WTC11 (cell line): ENCODE measurements around the gene RING1.

Experiments used
- ESRRA ChIP-seq: sonication (generic); formaldehyde crosslinking; IDR thresholded peaks from 2 replicates; pipeline ENCODE4 v1.8.1; 2022; ENCODE audit warnings: mild to moderate bottlenecking, missing genetic modification reagents, borderline replicate concordance
- JUN ChIP-seq: sonication (generic); formaldehyde crosslinking; IDR thresholded peaks from 2 replicates; pipeline ENCODE4 v1.8.0; 2023; ENCODE audit warnings: mild to moderate bottlenecking, missing genetic modification reagents
- NR1H2 ChIP-seq: sonication (generic); formaldehyde crosslinking; IDR thresholded peaks from 2 replicates; pipeline ENCODE4 v1.9.0; 2021; ENCODE audit warnings: mild to moderate bottlenecking, moderate library complexity, missing genetic modification reagents
- NR3C1 ChIP-seq: sonication (generic); formaldehyde crosslinking; conservative IDR thresholded peaks from 2 replicates; pipeline ENCODE4 v1.8.1; 2023; ENCODE audit warnings: low read depth, mild to moderate bottlenecking, missing genetic modification reagents
- TF ChIP-seq, protein P1 (sequence below): fragments of 200-600 bp; IDR thresholded peaks from 2 replicates; pipeline ENCODE4 v1.8.0; 2022; ENCODE audit warnings: antibody characterized with exemption
- TF ChIP-seq, protein P2 (sequence below): sonication (generic); formaldehyde crosslinking; IDR thresholded peaks from 2 replicates; pipeline ENCODE4 v1.8.0; 2022; ENCODE audit warnings: mild to moderate bottlenecking, missing genetic modification reagents
- TF ChIP-seq, protein P3 (sequence below): sonication (generic); formaldehyde crosslinking; IDR thresholded peaks from 2 replicates; pipeline ENCODE4 v1.8.0; 2022; ENCODE audit warnings: missing genetic modification reagents

DNA sequence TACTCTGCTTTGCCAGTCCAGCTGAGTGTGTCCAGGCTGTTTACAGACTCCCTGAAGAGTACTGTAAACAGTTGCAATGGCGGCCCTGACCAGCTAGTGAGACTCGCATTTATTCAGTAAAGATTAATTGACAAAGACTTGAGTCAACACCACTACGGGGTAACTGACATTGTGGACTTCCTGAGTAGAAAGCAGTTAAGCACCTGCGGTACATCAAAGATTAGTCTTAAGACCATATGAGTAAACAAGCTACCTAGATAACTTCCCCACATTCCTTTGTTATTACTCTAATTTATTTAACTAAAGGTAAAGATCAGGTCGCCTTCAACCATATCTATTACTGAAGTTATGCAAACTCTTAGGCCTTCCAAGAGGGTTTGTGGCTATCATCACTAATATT, 50.7 kb downstream of the RING1 start:
- TF ChIP-seq, protein P1, sequence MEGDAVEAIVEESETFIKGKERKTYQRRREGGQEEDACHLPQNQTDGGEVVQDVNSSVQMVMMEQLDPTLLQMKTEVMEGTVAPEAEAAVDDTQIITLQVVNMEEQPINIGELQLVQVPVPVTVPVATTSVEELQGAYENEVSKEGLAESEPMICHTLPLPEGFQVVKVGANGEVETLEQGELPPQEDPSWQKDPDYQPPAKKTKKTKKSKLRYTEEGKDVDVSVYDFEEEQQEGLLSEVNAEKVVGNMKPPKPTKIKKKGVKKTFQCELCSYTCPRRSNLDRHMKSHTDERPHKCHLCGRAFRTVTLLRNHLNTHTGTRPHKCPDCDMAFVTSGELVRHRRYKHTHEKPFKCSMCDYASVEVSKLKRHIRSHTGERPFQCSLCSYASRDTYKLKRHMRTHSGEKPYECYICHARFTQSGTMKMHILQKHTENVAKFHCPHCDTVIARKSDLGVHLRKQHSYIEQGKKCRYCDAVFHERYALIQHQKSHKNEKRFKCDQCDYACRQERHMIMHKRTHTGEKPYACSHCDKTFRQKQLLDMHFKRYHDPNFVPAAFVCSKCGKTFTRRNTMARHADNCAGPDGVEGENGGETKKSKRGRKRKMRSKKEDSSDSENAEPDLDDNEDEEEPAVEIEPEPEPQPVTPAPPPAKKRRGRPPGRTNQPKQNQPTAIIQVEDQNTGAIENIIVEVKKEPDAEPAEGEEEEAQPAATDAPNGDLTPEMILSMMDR = no peak
- TF ChIP-seq JUN (CRISPR knock-in tag) (no peak), ESRRA (CRISPR knock-in tag) (no peak), NR3C1 (CRISPR knock-in tag) (no peak), NR1H2 (CRISPR knock-in tag) (no peak)
- TF ChIP-seq, protein P2, sequence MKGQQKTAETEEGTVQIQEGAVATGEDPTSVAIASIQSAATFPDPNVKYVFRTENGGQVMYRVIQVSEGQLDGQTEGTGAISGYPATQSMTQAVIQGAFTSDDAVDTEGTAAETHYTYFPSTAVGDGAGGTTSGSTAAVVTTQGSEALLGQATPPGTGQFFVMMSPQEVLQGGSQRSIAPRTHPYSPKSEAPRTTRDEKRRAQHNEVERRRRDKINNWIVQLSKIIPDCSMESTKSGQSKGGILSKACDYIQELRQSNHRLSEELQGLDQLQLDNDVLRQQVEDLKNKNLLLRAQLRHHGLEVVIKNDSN (CRISPR knock-in tag) = no peak
- TF ChIP-seq, protein P3, sequence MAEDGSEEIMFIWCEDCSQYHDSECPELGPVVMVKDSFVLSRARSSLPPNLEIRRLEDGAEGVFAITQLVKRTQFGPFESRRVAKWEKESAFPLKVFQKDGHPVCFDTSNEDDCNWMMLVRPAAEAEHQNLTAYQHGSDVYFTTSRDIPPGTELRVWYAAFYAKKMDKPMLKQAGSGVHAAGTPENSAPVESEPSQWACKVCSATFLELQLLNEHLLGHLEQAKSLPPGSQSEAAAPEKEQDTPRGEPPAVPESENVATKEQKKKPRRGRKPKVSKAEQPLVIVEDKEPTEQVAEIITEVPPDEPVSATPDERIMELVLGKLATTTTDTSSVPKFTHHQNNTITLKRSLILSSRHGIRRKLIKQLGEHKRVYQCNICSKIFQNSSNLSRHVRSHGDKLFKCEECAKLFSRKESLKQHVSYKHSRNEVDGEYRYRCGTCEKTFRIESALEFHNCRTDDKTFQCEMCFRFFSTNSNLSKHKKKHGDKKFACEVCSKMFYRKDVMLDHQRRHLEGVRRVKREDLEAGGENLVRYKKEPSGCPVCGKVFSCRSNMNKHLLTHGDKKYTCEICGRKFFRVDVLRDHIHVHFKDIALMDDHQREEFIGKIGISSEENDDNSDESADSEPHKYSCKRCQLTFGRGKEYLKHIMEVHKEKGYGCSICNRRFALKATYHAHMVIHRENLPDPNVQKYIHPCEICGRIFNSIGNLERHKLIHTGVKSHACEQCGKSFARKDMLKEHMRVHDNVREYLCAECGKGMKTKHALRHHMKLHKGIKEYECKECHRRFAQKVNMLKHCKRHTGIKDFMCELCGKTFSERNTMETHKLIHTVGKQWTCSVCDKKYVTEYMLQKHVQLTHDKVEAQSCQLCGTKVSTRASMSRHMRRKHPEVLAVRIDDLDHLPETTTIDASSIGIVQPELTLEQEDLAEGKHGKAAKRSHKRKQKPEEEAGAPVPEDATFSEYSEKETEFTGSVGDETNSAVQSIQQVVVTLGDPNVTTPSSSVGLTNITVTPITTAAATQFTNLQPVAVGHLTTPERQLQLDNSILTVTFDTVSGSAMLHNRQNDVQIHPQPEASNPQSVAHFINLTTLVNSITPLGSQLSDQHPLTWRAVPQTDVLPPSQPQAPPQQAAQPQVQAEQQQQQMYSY = no peak
